Endothelial cell of umbilical vein (primary cell): ENCODE data around the gene LRRC70.

ENCODE experiments used
- EZH2 ChIP-seq: IDR thresholded peaks from 2 replicates; pipeline ENCODE4 v1.6.1; 2012; ENCODE audit warnings: borderline replicate concordance, low read depth, mild to moderate bottlenecking, moderate library complexity, low read length, inconsistent platforms; ENCODE audit not compliant: severe bottlenecking
- FOS ChIP-seq: IDR thresholded peaks from 2 replicates; pipeline ENCODE4 v1.6.1; 2011; ENCODE audit warnings: mild to moderate bottlenecking, low read length, moderate library complexity, borderline replicate concordance; ENCODE audit not compliant: insufficient read depth
- GATA2 ChIP-seq: IDR thresholded peaks from 2 replicates; pipeline ENCODE4 v1.7.0; 2011; ENCODE audit warnings: low read depth, mild to moderate bottlenecking, moderate library complexity, mixed read lengths, low read length; ENCODE audit not compliant: insufficient read length, insufficient read depth
- JUN ChIP-seq: IDR thresholded peaks from 2 replicates; pipeline ENCODE4 v1.6.1; 2011; ENCODE audit warnings: borderline replicate concordance, low read depth; ENCODE audit not compliant: insufficient read length, insufficient read depth
- MAX ChIP-seq: IDR thresholded peaks from 2 replicates; pipeline ENCODE4 v1.6.1; 2011; ENCODE audit not compliant: insufficient read depth, insufficient read length
- MYC ChIP-seq: IDR thresholded peaks from one replicate; pipeline ENCODE4 v1.6.1; 2011; ENCODE audit warnings: mild to moderate bottlenecking, low read depth, low read length
- POLR2A ChIP-seq: IDR thresholded peaks from 2 replicates; pipeline ENCODE4 v1.6.1; 2012; ENCODE audit warnings: low read depth, mild to moderate bottlenecking, control low read depth, low read length
- POLR2AphosphoS5 ChIP-seq: IDR thresholded peaks from 2 replicates; pipeline ENCODE4 v1.6.1; 2012; ENCODE audit warnings: low read depth, mild to moderate bottlenecking, control low read depth, low read length, moderate library complexity; ENCODE audit not compliant: insufficient read depth
- TF ChIP-seq, protein P1 (sequence below), 2 donors: IDR thresholded peaks; 1 replicate in 1 of 2; 2 replicates in 1 of 2; pipeline ENCODE4 v1.5.1; 2011; ENCODE audit warnings: low read length in 2 of 2, mild to moderate bottlenecking in 2 of 2, moderate library complexity in 2 of 2, control low read depth in 1 of 2, inconsistent platforms in 1 of 2, low read depth in 1 of 2; ENCODE audit not compliant: insufficient read depth in 1 of 2; ENCODE audit errors: extremely low read depth in 1 of 2

GRCh38 chr5:62579761-62580160 is 1.1 kb downstream of the LRRC70 start:
- TF ChIP-seq EZH2 (no peak), POLR2AphosphoS5 (no peak), POLR2A (no peak), JUN (no peak), GATA2 (no peak), MYC (no peak), MAX (no peak), FOS (no peak)
- TF ChIP-seq, protein P1, sequence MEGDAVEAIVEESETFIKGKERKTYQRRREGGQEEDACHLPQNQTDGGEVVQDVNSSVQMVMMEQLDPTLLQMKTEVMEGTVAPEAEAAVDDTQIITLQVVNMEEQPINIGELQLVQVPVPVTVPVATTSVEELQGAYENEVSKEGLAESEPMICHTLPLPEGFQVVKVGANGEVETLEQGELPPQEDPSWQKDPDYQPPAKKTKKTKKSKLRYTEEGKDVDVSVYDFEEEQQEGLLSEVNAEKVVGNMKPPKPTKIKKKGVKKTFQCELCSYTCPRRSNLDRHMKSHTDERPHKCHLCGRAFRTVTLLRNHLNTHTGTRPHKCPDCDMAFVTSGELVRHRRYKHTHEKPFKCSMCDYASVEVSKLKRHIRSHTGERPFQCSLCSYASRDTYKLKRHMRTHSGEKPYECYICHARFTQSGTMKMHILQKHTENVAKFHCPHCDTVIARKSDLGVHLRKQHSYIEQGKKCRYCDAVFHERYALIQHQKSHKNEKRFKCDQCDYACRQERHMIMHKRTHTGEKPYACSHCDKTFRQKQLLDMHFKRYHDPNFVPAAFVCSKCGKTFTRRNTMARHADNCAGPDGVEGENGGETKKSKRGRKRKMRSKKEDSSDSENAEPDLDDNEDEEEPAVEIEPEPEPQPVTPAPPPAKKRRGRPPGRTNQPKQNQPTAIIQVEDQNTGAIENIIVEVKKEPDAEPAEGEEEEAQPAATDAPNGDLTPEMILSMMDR (IDR thresholded peaks at IDR 0.05; ENCODE audit: extremely low read depth in 1 of 2, insufficient read depth in 1 of 2, low read depth in 1 of 2, low read length in 2 of 2), result no peak
